Embryonic facial prominence (tissue), 1 donor: Measurements from ENCODE around the gene SLIT3.
A peak's percentile ranks its signal among the peaks of the same experiment; 100 is the strongest.

ENCODE experiments used
- DNase-seq: peaks from one replicate; pipeline ENCODE4 v3.0.0-alpha.2; 2016; ENCODE audit errors: extremely low spot score

SLIT3 gene

GRCh38 chr5:168962306-168962705 is 338.6 kb downstream of the SLIT3 start:
- peak; percentile 66 for DNase-seq

GRCh38 chr5:168961681-168962080 is 339.3 kb downstream of the SLIT3 start:
- no peak for DNase-seq

- DNase-seq, result no peak
These were observed 340.4 kb downstream of the SLIT3 start for GRCh38 chr5:168960497-168960896.

- no peak for DNase-seq
These were observed 347.6 kb downstream of the SLIT3 start for GRCh38 chr5:168953351-168953750.

GRCh38 chr5:168952196-168952595 is 348.7 kb downstream of the SLIT3 start:
- DNase-seq, result no peak

- DNase-seq, result no peak
These were observed 349.2 kb downstream of the SLIT3 start for GRCh38 chr5:168951769-168952168.

- no peak for DNase-seq
These were observed 349.6 kb downstream of the SLIT3 start for GRCh38 chr5:168951356-168951755.

GRCh38 chr5:168950241-168950951 is 350.5 kb downstream of the SLIT3 start:
- no peak for DNase-seq

- no peak for DNase-seq
These were observed 352.2 kb downstream of the SLIT3 start for GRCh38 chr5:168948746-168949145.

GRCh38 chr5:168947212-168947868 is 353.6 kb downstream of the SLIT3 start:
- DNase-seq, result no peak

GRCh38 chr5:168946363-168946762 is 354.6 kb downstream of the SLIT3 start:
- no peak for DNase-seq

- no peak for DNase-seq
These were observed 356.9 kb downstream of the SLIT3 start for GRCh38 chr5:168944004-168944403.

- no peak for DNase-seq
These were observed 357.7 kb downstream of the SLIT3 start for GRCh38 chr5:168943091-168943884.

GRCh38 chr5:168941901-168942300 is 359.0 kb downstream of the SLIT3 start:
- DNase-seq, result no peak

- DNase-seq, result no peak
These were observed 360.2 kb downstream of the SLIT3 start for GRCh38 chr5:168940712-168941111.

- no peak for DNase-seq
These were observed 360.9 kb downstream of the SLIT3 start for GRCh38 chr5:168939887-168940544.

GRCh38 chr5:168939156-168939800 is 361.7 kb downstream of the SLIT3 start:
- no peak for DNase-seq

- DNase-seq, result no peak
These were observed 364.4 kb downstream of the SLIT3 start for GRCh38 chr5:168936511-168936910.

- no peak for DNase-seq
These were observed 365.8 kb downstream of the SLIT3 start for GRCh38 chr5:168935183-168935582.

- DNase-seq, result no peak
These were observed 366.8 kb downstream of the SLIT3 start for GRCh38 chr5:168934169-168934568.

GRCh38 chr5:168932400-168933189 is 368.3 kb downstream of the SLIT3 start:
- no peak for DNase-seq
